Upper lobe of left lung (tissue), 6 donors: ENCODE results near the gene FAXC. TPM values are rescaled to one million over a fixed set of nuclear protein-coding genes. Genes with fewer than 3 reads are reported as not detected.

Experiments used
- ATAC-seq, 2 donors: fragments of 200-7000 bp; cut with Tn5 transposase; one replicate each; pipeline ENCODE4 v1.9.1; 2022; ENCODE audit warnings: mild to moderate bottlenecking in 2 of 2, moderate library complexity in 2 of 2; ENCODE audit not compliant: low FRiP score in 2 of 2
- DNase-seq, 2 donors: peaks; one replicate each; pipeline ENCODE4 v3.0.0-alpha.2; 2019 to 2020
- H3K27ac ChIP-seq, 4 donors: fragments of 200-600 bp; sonication (generic); one replicate each; pipeline ENCODE4 v1.5.1; 2016 to 2019
- H3K27me3 ChIP-seq, 4 donors: fragments of 200-600 bp; sonication (generic); one replicate each; pipeline ENCODE4 v1.5.1; 2017 to 2019
- H3K36me3 ChIP-seq, 4 donors: fragments of 200-600 bp; sonication (generic); one replicate each; pipeline ENCODE4 v1.5.1; 2016 to 2019
- H3K4me1 ChIP-seq, 4 donors: fragments of 200-600 bp; sonication (generic); one replicate each; pipeline ENCODE4 v1.5.1; 2018 to 2019
- H3K4me3 ChIP-seq, 4 donors: fragments of 200-600 bp; sonication (generic); one replicate each; pipeline ENCODE4 v1.5.1; 2017 to 2019; ENCODE audit warnings: mild to moderate bottlenecking in 2 of 4, moderate library complexity in 1 of 4
- H3K9me3 ChIP-seq, 4 donors: fragments of 200-600 bp; sonication (generic); one replicate each; pipeline ENCODE4 v1.5.1; 2018 to 2019
- EP300 ChIP-seq, 4 donors: sonication (generic); formaldehyde crosslinking; IDR thresholded peaks; one replicate each; pipeline ENCODE4 v1.5.1; 2017; ENCODE audit warnings: antibody characterized with exemption in 4 of 4, control low read depth in 2 of 4
- POLR2A ChIP-seq, 4 donors: fragments of 450-650 bp; IDR thresholded peaks; one replicate each; pipeline ENCODE4 v1.5.1; 2016 to 2017; ENCODE audit warnings: antibody characterized with exemption in 4 of 4, mild to moderate bottlenecking in 2 of 4
- POLR2AphosphoS5 ChIP-seq, 2 donors: sonication (generic); formaldehyde crosslinking; IDR thresholded peaks; one replicate each; pipeline ENCODE4 v1.5.1; 2017; ENCODE audit warnings: antibody characterized with exemption in 2 of 2
- WGBS, 2 donors: methylation state at CpG; one replicate each; pipeline ENCODE4 v1.1.5; 2017 to 2018; 5-methylcytosine and 5-hydroxymethylcytosine counted together
- total RNA-seq, 6 donors: library from RNA; depleted of rRNA in 4 of 6; stranded (reverse); fragments of >200 nt in 4 of 6; gene quantifications; one replicate each; pipeline versions ENCODE4 v1.1.0 to v1.2.1, GENCODE V29; 2016 to 2021
- TF ChIP-seq, protein P1 (sequence below), 6 experiments: fragments of 450-650 bp in 4 of 6; fragments of 200-600 bp in 2 of 6; sonication (generic) in 2 of 6; IDR thresholded peaks; one replicate each; pipeline ENCODE4 v1.5.1; 2016 to 2019; ENCODE audit warnings: antibody characterized with exemption in 6 of 6
- donor health status: DM: no; HTN: no; CAD: no; lungs with moderate emphysema.
- donor health status: DM: no; HTN: yes; CAD: no; lungs with severe emphysema.

The FAXC gene
- total RNA-seq, 6 donors from 2014 or later: 2.2 to 12.1 (median 8.1) TPM

DNA sequence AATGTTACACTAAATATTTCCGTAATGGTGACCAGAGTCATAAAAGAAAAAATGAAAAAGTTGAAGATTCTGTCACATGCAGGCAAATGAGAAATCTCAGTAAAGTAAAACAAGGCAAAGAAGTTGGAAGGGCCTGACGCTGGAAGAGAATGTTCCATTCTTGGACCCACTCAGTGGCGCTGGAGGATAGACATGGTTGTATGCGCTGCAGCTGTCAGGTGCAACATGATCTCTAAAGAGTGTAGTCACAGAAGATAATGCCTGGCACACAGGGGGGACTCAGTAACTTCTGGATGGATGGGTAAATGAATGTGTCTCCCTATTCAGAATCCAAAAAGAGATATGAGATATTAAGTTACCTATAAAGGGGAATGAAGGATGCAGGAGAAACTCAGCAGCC, 116.3 kb downstream of the FAXC start:
- no peaks in the 10 kb centered on the region for H3K36me3 ChIP-seq
- H3K9me3 ChIP-seq: no peaks in the 10 kb centered on the region
- TF ChIP-seq POLR2A (IDR thresholded peaks at IDR 0.05): no peak
- H3K27ac ChIP-seq: no peak overlapping the region
- H3K4me3 ChIP-seq: no peak overlapping the region
- ATAC-seq (no peak), DNase-seq (no peak)
- no peaks in the 10 kb centered on the region for H3K27me3 ChIP-seq
- WGBS, 2 donors: 88 to 94% methylated on average over 4 of the region's 4 CpGs
- H3K4me1 ChIP-seq: no peaks in the 10 kb centered on the region

- TF ChIP-seq EP300 (IDR thresholded peaks at IDR 0.05): no peak
- no peak for TF ChIP-seq POLR2AphosphoS5 (IDR thresholded peaks at IDR 0.05)
- TF ChIP-seq, protein P1, sequence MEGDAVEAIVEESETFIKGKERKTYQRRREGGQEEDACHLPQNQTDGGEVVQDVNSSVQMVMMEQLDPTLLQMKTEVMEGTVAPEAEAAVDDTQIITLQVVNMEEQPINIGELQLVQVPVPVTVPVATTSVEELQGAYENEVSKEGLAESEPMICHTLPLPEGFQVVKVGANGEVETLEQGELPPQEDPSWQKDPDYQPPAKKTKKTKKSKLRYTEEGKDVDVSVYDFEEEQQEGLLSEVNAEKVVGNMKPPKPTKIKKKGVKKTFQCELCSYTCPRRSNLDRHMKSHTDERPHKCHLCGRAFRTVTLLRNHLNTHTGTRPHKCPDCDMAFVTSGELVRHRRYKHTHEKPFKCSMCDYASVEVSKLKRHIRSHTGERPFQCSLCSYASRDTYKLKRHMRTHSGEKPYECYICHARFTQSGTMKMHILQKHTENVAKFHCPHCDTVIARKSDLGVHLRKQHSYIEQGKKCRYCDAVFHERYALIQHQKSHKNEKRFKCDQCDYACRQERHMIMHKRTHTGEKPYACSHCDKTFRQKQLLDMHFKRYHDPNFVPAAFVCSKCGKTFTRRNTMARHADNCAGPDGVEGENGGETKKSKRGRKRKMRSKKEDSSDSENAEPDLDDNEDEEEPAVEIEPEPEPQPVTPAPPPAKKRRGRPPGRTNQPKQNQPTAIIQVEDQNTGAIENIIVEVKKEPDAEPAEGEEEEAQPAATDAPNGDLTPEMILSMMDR (IDR thresholded peaks at IDR 0.05): no peak
- 63 to 68% methylated on average over 8 of the region's 8 CpGs for WGBS, 2 donors
- DNase-seq (no peak), ATAC-seq (no peak)
- Histone ChIP-seq H3K36me3 (no peaks in the 10 kb centered on the region), H3K27ac (no peak overlapping the region), H3K4me3 (no peak overlapping the region), H3K27me3 (no peaks in the 10 kb centered on the region), H3K4me1 (no peaks in the 10 kb centered on the region), H3K9me3 (no peaks in the 10 kb centered on the region)
Measured at GRCh38 chr6:99232056-99232455, 117.4 kb downstream of the FAXC start.

DNA sequence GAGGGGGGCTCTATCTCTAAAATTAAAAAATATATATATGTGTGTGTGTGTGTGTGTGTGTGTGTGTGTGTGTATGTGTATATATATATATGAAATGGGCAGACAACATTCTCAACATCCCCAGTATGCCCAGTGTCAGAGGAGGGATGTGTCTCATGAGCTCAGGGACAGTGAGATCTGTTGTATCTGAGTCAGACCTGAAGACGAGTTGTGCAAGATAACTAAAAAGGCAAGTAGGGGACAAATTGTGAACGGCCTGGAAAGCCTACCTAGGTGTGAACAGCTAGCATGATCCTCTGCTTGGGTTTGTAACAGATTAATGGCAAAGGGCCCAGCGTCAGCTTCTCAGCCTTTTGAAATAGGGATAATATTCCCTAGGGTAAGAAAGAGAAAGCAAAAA, 124.3 kb downstream of the FAXC start:
- ATAC-seq (no peak), DNase-seq (no peak)
- TF ChIP-seq EP300 (IDR thresholded peaks at IDR 0.05) (no peak), POLR2A (IDR thresholded peaks at IDR 0.05) (no peak)
- WGBS, 2 donors: 63 to 71% methylated on average over 3 of the region's 3 CpGs
- Histone ChIP-seq H3K36me3 (no peaks in the 10 kb centered on the region), H3K4me1 (no peaks in the 10 kb centered on the region), H3K27ac (no peak overlapping the region), H3K4me3 (no peak overlapping the region), H3K27me3 (no peaks in the 10 kb centered on the region), H3K9me3 (no peaks in the 10 kb centered on the region)

Other genes starting within 250 kb of the FAXC start
- 1 to 10 TPM in 5 of 6 donors, under 1 TPM in 1; 0.55 to 5.4 (median 3.2) TPM for gene COQ3, start 44.5 kb upstream of the FAXC start, total RNA-seq
- gene PNISR, start 75.6 kb upstream of the FAXC start, total RNA-seq: 100 to 1,000 TPM in 3 of 6 donors, 10 to 100 TPM in 3; 67.2 to 408 (median 106) TPM
- 10 to 100 TPM in 3 of 6 donors, 1 to 10 TPM in 3; 5.9 to 53.4 (median 11.2) TPM for gene USP45, start 165.7 kb upstream of the FAXC start, total RNA-seq
- 10 to 100 TPM; 22.3 to 73.4 (median 39.9) TPM for gene CCNC, start 219.0 kb upstream of the FAXC start, total RNA-seq